ENCODE data around the gene NKX6-2.

DNA sequence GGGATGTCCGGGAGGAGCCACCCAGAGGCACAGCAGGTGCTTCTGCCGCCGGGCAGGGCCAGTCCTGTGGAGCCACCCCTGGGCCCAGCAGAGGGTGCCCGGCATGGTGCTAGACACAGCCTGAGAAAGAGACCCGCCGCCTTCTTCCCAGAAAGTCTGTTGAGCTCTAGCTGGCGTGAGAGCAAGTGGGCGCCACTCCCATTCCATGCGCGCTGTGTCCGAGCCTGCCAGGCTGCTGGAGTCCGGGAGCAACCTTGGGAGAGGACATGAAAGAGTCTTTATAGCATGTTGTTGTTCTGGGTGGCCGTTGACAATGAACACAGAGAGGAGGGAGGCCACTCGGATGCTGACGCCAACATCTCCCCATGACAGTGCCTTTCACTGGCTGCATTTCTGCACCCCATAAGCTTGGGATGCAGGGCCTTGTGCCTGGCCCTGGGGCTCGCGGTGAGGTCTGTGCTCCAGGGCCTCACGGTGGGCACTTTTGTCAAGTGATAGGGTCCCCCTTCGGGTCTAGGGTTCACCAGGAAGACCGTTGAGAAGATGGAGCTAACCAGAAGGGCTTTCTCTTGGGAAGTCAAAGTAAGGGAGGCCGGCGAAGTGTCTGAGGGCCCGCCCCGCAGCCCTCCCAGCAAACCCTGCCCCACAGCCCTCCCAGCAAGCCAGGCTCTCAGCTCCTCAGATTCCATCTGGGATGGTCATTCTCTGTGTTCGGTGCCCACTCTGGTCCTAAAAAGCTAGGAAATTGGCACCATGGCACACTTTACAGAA lies 47.3 kb downstream of the NKX6-2 start:
- TF ChIP-seq JUN (IDR thresholded peaks at IDR 0.05; ENCODE audit: low read depth, low read length) = no peak
- no peak for TF ChIP-seq PHF8 (conservative IDR thresholded peaks at IDR 0.05; ENCODE audit: low read depth, low read length)
- TF ChIP-seq EGR1 (IDR thresholded peaks at IDR 0.05; ENCODE audit: borderline replicate concordance, low read depth, low read length) = no peak
- no peak for TF ChIP-seq EZH2 (IDR thresholded peaks at IDR 0.05; ENCODE audit: low read depth, low read length, severe bottlenecking)
- TF ChIP-seq, protein P1, sequence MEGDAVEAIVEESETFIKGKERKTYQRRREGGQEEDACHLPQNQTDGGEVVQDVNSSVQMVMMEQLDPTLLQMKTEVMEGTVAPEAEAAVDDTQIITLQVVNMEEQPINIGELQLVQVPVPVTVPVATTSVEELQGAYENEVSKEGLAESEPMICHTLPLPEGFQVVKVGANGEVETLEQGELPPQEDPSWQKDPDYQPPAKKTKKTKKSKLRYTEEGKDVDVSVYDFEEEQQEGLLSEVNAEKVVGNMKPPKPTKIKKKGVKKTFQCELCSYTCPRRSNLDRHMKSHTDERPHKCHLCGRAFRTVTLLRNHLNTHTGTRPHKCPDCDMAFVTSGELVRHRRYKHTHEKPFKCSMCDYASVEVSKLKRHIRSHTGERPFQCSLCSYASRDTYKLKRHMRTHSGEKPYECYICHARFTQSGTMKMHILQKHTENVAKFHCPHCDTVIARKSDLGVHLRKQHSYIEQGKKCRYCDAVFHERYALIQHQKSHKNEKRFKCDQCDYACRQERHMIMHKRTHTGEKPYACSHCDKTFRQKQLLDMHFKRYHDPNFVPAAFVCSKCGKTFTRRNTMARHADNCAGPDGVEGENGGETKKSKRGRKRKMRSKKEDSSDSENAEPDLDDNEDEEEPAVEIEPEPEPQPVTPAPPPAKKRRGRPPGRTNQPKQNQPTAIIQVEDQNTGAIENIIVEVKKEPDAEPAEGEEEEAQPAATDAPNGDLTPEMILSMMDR (IDR thresholded peaks at IDR 0.05; ENCODE audit: control extremely low read depth in 1 of 3, insufficient read depth in 1 of 3, low read depth in 1 of 3, low read length in 3 of 3) = no peak
- TF ChIP-seq CHD2 (IDR thresholded peaks at IDR 0.05; ENCODE audit: low read length) = no peak
- TF ChIP-seq POLR2A (IDR thresholded peaks at IDR 0.05; ENCODE audit: control extremely low read depth in 1 of 2, low read depth in 2 of 2, low read length in 2 of 2) = no peak
- no peak for TF ChIP-seq JUND (IDR thresholded peaks at IDR 0.05; ENCODE audit: low read length)
- no peak for TF ChIP-seq EP300 (IDR thresholded peaks at IDR 0.05; ENCODE audit: borderline replicate concordance in 1 of 2, low read depth in 2 of 2, low read length in 2 of 2)
- no peak for TF ChIP-seq RFX5 (IDR thresholded peaks at IDR 0.05; ENCODE audit: borderline replicate concordance, low read depth, low read length)
- no peak for TF ChIP-seq RAD21 (IDR thresholded peaks at IDR 0.05 in 1 of 2, conservative IDR thresholded peaks at IDR 0.05 in 1 of 2; ENCODE audit: low read depth in 2 of 2, low read length in 2 of 2)

Data from H1 (cell line).